ENCODE data around the gene DPT. TPM values are rescaled to one million over a fixed set of nuclear protein-coding genes. Genes with fewer than 3 reads are reported as not detected.

Gene DPT
- total and polyA plus RNA-seq, 2 of the 4 experiments (the other 2 are of a cell fraction) = not detected

- H2AK5ac ChIP-seq (ENCODE audit: low read depth, low read length) = no peak overlapping the region
- H4K20me1 ChIP-seq (ENCODE audit: insufficient read depth, low read length) = no peaks in the 10 kb centered on the region
- H3K27me3 ChIP-seq (ENCODE audit: control insufficient read depth, insufficient read depth, low read length) = no peaks in the 10 kb centered on the region
- no peaks in the 10 kb centered on the region for H3K9me1 ChIP-seq (ENCODE audit: insufficient read depth, low read length)
- no TSS peak for BruUV-seq (replicated peaks)
- no peak overlapping the region for H4K91ac ChIP-seq (ENCODE audit: insufficient read depth, low read depth, low read length)
- no peaks in the 10 kb centered on the region for H3K79me1 ChIP-seq (ENCODE audit: low read depth in 1 of 2, low read length in 2 of 2)
- ChIA-PET CTCF (interaction anchor here (0.6 kb wide), 1 partner anchor 204 kb away, joined by 3 read pairs; no protein-coding TSS in a partner anchor), POLR2A (ENCODE audit: unreplicated experiment) (no interaction called here)
- H3K4me1 ChIP-seq (ENCODE audit: control insufficient read depth, insufficient read depth, low read length) = no peaks in the 10 kb centered on the region
- TF ChIP-seq MAFK (IDR thresholded peaks at IDR 0.05; ENCODE audit: low read depth, low read length) (no peak), MXI1 (IDR thresholded peaks at IDR 0.05; ENCODE audit: borderline replicate concordance, low read depth, low read length) (no peak), POLR2A (IDR thresholded peaks at IDR 0.05; ENCODE audit: low read depth, low read length) (no peak), CHD1 (IDR thresholded peaks at IDR 0.05; ENCODE audit: low read depth, low read length) (no peak), RCOR1 (IDR thresholded peaks at IDR 0.05; ENCODE audit: insufficient replicate concordance, low read length) (no peak), SMC3 (IDR thresholded peaks at IDR 0.05; ENCODE audit: low read depth, low read length) (no peak), CTCF (conservative IDR thresholded peaks at IDR 0.05; ENCODE audit: low read depth, low read length) (no peak), USF2 (IDR thresholded peaks at IDR 0.05; ENCODE audit: low read depth, low read length) (no peak)
- no peak overlapping the region for H2BK20ac ChIP-seq (ENCODE audit: low read depth, low read length)
- dilution Hi-C loops (cut with HindIII; ENCODE audit: low sequenced_read_pairs, unreplicated experiment) = no loop called here
- no peak overlapping the region for H3K56ac ChIP-seq (ENCODE audit: extremely low read depth, insufficient read depth, low read length)
- no peak for ATAC-seq (ENCODE audit: low read depth)
- H3K23ac ChIP-seq (ENCODE audit: low read depth, low read length) = no peak overlapping the region
- no peak overlapping the region for H2BK5ac ChIP-seq (ENCODE audit: low read depth, low read length, poor library complexity, severe bottlenecking)
- H3K18ac ChIP-seq (ENCODE audit: low read depth, low read length) = no peak overlapping the region
- H3K4me3 ChIP-seq (ENCODE audit: insufficient read depth, low read depth, low read length) = no peak overlapping the region
- no peak overlapping the region for H3K14ac ChIP-seq (replicated peaks; ENCODE audit: low read depth, low read length)
- no peak overlapping the region for H3K4me2 ChIP-seq (ENCODE audit: low read depth, low read length)
- no peak overlapping the region for H2BK120ac ChIP-seq (ENCODE audit: low read depth, low read length)
- H3K27ac ChIP-seq (ENCODE audit: insufficient read depth, low read length) = no peak overlapping the region
- H3K9me3 ChIP-seq (ENCODE audit: control insufficient read depth, insufficient read depth, low read length) = peaks cover 1% of the 10 kb centered on the region; the same call in 1 of the 2 replicates
- H4K8ac ChIP-seq (ENCODE audit: low read depth in 2 of 2, low read length in 2 of 2) = no peak overlapping the region
- intact Hi-C loops (cut with micrococcal nuclease) = no loop called here
- H2AK9ac ChIP-seq (replicated peaks; ENCODE audit: low read depth, low read length, poor library complexity) = no peak overlapping the region
- H3K9ac ChIP-seq (ENCODE audit: low read depth, low read length) = no peak overlapping the region
- no peak for DNase-seq
- no peak overlapping the region for H3K4ac ChIP-seq (ENCODE audit: low read depth, low read length)
- in situ Hi-C loops (cut with MboI; ENCODE audit: low sequenced_read_pairs) = no loop called here
- no peak overlapping the region for H4K5ac ChIP-seq (ENCODE audit: low read depth, low read length)
- no peak overlapping the region for H2AFZ ChIP-seq (replicated peaks; ENCODE audit: low read length, poor library complexity)
- H3K36me3 ChIP-seq (ENCODE audit: control insufficient read depth, insufficient read depth, low read length) = no peaks in the 10 kb centered on the region
- no peak overlapping the region for H2BK15ac ChIP-seq (ENCODE audit: low read depth, low read length)
These were observed 57.2 kb downstream of the DPT start for GRCh38 chr1:168671782-168672181.
